KBM-7 (cell line): ENCODE measurements around the gene ZNF462.
"Not testable (repeated sequence)": the region's sequence is repeated elsewhere in the genome, so short reads cannot be mapped to it uniquely, and the experiment has no call there.

Source experiments
- DNase-seq: peaks from one replicate; pipeline ENCODE4 v3.0.0-alpha.2; 2015
- in situ Hi-C: fragments of 300-500 bp; cut with MboI; formaldehyde crosslinking; loops from 2 replicates; pipeline ENCODE4 v1.14.3; 2020; ENCODE audit warnings: low sequenced_read_pairs, low pct_unique_long_range_greater_than_20kb, mixed read lengths

The ZNF462 gene

DNA sequence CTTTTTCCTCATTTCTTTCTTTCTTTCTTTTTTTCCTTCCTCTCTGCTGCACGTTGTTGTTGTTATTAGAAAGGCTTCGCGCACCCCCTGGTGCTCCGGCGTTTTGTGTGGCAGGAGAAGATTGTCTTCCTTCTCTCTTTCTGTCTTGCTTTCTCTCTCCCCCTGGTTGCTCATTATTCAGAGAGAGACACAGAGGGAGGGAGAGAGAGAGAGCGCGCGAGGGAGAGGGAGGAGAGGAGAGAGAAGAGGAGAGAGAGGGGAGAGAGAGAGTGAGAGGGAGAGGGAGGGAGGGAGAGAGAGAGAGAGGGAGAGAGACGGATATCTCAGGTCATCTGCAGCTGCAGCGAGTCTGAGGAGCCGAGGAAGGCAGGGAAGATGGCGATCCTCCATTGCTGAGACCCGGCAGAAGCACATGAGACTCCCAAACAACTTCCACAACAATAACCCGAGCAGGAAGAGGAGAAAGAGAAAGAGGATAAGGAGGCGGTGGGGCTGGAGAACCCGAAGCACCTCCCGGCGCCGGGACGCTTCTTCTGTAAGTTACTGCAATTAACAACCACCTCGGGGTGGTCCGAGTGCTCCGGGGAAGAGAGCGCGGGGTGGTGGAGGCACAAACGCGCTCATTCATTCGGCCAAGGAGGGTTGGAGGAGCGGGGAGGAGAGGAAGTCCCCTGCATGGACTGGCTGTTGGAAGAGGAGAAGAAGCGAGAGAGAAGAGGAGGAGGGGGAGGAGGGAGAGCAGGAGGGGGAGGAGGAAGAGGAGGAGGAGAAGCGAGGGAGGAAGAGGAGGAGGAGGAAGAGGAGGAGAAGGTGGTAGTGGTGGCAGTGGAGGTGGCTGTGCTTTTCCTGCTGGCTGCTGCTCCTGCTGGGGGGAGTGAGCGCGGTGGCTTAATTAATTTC is at the start of gene ZNF462:
ZNF462 (plus strand) TSS at position 346 of the 900 bp plus-strand sequence. CDS start 60,218 bp downstream, outside the sequence.
- in situ Hi-C loops = no loop called here
- DNase-seq = peak; percentile 74

- no peak for DNase-seq
- in situ Hi-C loops = no loop called here
Observed at GRCh38 chr9:106816524-106816923, 46.4 kb upstream of the ZNF462 start.

GRCh38 chr9:106818034-106818433 is 44.9 kb upstream of the ZNF462 start:
- DNase-seq = no peak
- in situ Hi-C loops = no loop called here

- no peak for DNase-seq
- in situ Hi-C loops = no loop called here
Observed at GRCh38 chr9:106820866-106821265, 42.1 kb upstream of the ZNF462 start.

GRCh38 chr9:106828070-106828469 is 34.9 kb upstream of the ZNF462 start:
- in situ Hi-C loops = no loop called here

GRCh38 chr9:106828965-106829364 is 34.0 kb upstream of the ZNF462 start:
- DNase-seq = no peak
- in situ Hi-C loops = no loop called here

More at GRCh38 chr9:106828070-106828469, 34.9 kb upstream of the ZNF462 start:
- no peak for DNase-seq

DNA sequence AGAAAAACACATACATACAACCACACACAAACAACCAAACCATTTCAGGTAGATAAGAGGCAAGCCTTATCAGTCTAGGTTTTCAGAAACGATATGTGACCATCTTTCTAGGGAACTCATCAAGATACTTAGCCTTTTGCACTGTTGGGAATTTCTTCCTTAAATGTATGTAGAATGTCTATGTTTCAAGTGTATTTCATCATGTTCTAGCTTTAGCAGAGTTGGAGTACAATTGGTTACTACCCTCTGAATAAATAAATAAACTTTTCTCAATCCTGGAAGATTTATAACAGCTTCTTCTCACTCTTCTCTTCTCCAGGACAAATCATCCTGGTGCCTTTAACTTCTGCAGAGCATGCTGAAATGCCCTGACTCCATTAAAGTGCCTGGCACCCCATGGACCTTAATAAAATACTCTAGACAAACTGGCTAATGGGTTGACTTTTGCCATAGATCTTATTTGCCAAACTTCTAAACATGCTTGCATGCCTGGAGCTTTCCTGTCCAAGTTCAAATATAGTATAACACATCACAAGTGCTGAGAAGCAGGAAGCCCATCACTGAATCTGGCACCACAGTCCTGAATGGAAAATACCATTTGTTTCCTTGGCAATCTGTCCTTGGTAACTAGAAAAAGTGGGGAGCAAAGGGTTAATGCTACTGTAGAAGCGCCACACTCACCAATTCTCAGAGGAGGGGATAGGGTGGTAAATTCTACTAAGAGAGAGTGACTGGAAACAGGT is 33.1 kb upstream of the ZNF462 start:
- DNase-seq = no peak
- in situ Hi-C loops = no loop called here

DNA sequence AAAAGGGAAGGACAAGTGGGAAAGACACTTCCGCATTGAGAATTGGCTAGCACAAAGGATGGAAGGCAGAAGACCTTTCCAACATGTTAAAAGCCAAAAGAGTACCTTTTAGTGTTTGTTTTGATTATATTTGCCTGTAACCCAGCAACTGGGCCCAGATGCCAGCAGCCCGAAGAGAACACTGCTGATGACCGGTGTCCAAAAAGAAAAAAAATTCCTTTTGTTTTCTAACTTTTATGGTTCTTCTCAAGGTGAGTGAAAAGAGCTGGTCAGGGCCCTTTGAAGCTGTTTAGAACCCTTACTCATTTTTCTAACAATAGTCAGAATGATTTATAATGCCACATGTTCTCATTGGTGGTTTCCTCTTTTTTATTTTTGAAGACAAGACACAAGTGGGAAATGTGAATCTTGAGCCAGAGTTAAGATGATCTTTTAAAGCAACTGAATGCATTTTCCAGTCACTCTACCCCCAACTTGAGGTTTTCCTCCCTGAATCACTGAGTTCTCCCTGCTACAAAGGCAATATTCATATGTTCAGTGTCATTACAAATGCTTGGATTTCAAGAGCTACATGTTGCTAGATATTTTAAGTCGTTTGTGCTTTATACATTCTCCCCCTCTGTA is 32.3 kb upstream of the ZNF462 start:
- DNase-seq = peak; percentile 5
- in situ Hi-C loops = no loop called here

DNA sequence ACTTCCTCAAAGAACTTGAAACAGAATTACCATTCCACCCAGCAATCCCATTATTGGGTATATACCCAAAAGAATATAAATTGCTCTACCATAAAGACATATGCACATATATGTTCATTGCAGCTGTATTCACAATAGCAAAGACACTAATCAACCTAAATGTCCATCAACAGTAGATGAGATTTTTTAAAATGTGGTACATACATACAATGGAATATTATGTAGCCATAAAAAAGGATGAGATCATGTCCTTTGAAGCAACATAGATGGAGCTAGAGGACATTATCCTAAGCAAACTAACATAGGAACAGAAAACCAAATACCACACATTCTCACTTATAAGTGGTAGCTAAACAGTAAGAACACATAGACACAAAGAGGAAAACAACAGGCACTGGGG is 28.1 kb upstream of the ZNF462 start:
- no peak for DNase-seq
- in situ Hi-C loops = no loop called here

DNA sequence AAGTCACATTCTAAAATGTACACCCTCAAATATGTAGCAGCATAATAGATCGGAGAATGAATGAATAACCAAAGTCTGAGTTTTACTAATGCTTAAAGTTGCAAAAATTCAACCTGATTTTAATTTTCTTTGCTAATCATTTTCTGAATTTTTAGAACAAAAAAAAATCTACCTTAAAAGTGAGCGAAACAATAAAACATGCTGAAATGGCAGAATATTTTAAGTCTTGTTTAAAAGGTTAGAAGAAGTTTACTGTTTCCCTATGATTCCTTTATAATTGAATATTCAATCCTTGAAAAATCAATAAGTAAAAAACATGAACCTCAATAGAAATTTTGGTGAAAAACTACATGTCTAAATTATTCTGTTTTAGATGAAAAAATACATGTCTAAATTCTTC is 27.1 kb upstream of the ZNF462 start:
- in situ Hi-C loops = no loop called here

DNA sequence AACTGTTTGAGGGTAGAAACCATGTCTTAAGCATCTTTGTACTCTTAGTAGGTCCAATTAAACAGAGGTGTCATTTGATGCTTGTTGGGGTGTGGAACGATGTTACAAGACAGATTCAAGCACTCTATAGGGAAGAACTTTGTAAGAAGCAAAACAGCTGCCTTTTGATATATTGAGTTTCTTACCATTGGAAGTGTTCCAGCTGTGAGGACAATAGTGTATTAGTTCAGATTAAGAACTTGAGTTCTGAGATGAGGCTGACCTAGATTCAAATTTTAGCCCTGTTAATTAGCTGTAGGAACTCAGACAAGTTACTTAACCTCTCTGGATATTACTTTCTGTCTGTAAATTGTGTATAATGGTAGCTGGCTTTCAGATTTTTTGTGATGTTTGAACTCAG is 19.6 kb upstream of the ZNF462 start:
- no peak for DNase-seq
- in situ Hi-C loops = no loop called here

More for the DNA sequence above, 27.1 kb upstream of the ZNF462 start:
- no peak for DNase-seq

DNA sequence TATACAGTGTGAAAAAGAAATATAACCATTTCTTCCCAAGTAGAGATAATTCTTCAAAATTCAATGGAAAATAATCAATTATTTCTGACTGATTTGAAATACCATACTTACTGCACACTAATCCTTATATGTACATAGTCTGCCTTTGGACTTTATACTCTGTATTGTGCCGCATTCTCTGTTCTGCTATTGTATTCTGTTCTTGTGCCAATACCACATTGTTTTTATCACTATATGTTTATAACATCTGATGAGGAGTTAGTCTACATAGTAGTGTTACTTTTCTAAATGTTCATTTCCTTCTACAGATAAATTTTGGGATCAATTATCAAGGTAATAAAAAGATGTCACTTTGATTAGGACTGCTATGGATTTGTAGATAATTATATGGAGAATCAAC is 16.7 kb upstream of the ZNF462 start:
- DNase-seq = no peak
- in situ Hi-C loops = no loop called here

DNA sequence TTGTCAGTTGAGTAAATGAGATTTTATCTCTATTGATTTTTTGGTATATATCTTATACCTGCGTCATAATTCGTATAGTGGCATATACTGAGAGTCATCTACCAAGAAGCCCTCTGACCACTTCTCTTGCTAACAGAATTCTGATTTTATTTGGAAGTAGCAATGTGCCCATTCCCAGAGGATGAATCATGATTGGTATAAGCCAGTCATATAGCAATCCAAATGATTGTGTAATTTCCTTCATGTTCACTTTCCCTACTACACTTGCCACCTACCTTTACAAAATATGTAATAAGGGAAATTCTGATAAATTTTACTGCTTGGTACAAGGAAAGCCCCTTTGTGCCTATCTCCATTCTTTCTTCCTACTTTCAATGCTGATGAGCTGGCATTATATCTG is 16.1 kb upstream of the ZNF462 start:
- in situ Hi-C loops = no loop called here
- DNase-seq = no peak

DNA sequence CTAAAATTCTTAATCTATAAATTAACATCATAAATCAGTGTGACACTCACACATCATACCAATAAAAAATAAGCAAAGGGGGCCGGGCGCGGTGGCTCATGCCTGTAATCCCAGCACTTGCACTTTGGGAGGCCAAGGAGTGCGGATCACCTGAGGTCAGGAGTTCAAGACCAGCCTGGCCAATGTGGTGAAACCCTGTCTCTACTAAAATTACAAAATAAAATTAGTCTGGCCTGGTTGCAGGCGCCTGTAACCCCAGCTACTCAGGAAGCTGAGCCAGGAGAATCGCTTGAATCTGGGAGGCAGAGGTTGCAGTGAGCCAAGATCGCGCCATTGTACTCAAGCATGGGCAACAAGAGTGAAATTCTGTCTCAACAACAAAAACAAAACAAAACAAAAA is 11.3 kb upstream of the ZNF462 start:
- in situ Hi-C loops = not testable (repeated sequence)

DNA sequence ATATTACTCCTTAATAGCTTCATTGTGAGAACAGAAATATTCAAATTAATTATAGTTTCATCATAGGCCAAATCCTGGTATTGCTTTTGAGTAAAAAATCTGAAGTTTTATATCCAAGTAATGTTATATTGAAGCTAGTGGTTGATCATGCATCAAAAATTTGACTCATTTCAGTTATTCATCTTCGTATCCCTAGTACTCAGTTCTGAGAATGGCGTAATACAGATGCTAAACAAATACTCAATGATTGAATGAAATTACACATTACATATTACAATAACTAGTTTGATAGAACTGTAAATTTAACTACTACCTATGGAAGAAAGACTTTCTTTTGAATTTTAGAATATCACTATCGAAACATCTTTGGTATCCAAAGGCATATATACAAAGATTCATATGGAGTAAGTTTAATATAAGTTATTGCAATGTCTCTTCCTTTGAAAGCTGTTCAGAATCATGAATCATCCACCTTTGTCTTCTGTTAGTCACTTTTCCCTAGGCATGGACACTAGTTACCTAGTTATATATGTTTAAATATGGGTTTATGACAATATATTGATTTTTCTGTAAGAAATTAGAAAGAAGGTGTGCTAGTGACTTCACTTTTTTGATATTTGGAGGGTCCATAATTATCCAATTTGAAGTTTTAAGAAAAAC is 5.0 kb upstream of the ZNF462 start:
- in situ Hi-C loops = no loop called here
- no peak for DNase-seq

More for the DNA sequence above, 11.3 kb upstream of the ZNF462 start:
- not testable (repeated sequence) for DNase-seq

- no peak for DNase-seq
- in situ Hi-C loops = no loop called here
Observed at GRCh38 chr9:106859957-106860720, 2.8 kb upstream of the ZNF462 start.

- DNase-seq = peak; percentile 19
- in situ Hi-C loops = no loop called here
Observed at GRCh38 chr9:106860721-106861639, 2.0 kb upstream of the ZNF462 start.
